ENCODE data around the gene CERK.

Gene CERK

GRCh38 chr22:46766611-46767010 is 28.6 kb upstream of the CERK start:
- DNase-seq (ENCODE audit: low spot score) = no peak
- FAIRE-seq = no peak

- DNase-seq (ENCODE audit: low spot score) (no peak), FAIRE-seq (no peak)
Observed at GRCh38 chr22:46764779-46765485, 26.9 kb upstream of the CERK start.

DNA sequence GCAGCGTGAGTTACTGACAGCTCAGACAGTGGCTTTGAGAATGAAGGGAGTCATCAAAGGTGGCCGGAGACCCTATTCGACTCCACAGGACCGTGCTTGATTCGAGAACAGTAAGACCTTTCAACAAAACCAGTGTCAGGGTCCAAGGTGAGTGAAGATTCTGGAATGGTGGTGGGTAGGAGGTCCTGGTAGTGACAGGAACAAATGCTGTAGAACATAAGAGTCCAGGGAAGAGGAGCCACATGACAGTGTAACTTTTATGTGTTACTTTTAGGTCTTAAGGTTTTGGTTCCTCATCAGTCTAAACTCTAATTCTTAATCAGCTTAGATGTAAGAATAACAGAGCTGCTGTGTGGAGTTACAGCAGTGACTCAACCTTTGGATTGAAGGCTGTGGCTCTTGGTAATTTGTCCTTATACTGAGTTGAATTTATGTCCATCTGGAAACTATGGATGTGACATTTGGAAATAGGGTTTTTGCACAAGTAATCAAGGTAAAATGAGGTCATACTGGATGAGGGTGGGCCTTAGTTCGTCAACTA is 26.2 kb upstream of the CERK start:
- no peak for FAIRE-seq
- DNase-seq (ENCODE audit: low spot score) = no peak

DNA sequence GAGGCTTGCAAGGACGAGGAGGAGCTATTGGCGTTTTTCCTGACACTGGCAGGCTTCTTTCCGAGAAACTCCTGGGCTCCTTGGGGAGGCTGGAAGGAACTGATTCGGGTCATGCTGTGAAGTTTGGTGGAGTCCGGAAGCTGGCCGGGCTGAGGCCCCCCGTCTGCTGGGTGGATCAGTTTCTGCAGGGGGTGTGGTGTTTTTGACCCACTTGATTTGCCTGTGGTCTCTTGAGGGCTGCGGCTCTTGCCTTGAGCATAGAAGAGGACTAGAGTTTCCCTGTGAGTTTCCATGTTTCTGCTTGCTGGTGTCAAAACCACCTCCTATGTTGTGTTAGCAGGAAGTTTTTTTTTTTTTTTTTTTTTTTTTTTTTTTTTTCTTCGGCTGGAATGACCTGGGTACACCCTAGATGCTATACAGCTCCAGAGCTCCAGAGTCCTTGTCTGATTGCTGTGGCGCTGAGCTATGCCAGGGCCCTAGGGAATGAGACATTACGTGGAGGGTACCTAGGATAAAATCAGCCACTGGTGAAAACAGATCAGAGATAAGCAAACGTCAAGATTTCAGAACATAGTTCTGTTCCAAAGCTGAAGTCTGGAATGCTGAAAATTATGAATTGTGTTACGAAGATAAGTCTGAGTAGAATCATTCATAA is 25.1 kb upstream of the CERK start:
- no peak for DNase-seq (ENCODE audit: low spot score)
- FAIRE-seq = no peak

GRCh38 chr22:46762238-46763050 is 24.4 kb upstream of the CERK start, which contains the start of gene TBC1D22A:
Gene TBC1D22A (plus strand): TSS chr22:46762650. CDS start chr22:46762787, 137 bp downstream.
- FAIRE-seq (peak; percentile 65), DNase-seq (ENCODE audit: low spot score) (peak; percentile 81)

DNA sequence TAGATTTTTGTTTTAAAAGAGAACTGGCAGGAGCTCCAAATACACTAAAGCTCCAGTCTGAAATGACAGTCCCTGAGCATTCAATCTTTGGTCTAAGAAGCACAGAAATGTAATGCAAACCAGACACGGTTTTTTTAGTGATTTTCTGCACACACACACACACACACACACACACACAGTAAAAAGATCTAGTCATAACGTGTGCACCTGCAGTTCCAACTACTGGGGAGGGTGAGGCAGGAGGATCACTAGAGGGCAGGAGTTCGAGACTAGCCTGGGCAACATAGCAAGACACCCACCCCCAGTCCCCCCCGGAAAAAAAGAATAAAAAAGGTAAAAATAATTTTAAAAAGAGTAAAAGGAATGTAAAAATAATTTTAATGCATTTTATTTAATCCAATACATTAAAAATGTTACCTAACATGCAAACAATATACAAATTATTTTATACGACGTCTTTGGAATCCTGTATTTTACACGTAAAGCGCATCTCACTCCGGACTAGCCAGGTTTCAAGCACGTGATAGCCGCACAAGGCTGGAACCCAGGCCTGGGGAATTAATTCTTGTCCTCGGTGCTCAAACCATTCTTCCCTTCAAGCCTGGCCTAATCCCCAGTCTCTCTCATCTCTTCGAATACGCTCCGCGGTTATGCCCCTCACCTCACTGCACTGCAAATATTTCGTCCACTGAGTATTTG is 23.6 kb upstream of the CERK start:
- no peak for DNase-seq (ENCODE audit: low spot score)
- FAIRE-seq = no peak

DNA sequence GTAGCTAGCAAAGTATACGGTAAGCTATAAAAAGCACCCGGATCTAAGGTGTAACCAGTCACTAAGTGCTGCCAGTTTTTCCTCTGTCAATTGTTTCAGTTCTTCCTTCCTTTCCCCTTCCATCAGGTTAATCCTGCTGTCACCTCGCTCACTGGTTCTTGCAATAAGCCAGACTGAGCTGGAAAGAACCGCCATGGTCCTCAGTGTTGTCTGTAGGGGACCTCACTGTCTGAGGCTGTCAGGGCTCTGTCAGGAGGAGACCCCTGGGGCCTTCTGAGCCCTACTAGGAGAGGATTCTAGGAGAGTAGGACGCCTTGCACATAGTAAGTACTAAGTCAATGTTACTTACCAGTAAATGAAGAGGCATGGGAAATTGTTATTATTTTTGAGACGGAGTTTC is 23.0 kb upstream of the CERK start:
- FAIRE-seq = no peak

DNA sequence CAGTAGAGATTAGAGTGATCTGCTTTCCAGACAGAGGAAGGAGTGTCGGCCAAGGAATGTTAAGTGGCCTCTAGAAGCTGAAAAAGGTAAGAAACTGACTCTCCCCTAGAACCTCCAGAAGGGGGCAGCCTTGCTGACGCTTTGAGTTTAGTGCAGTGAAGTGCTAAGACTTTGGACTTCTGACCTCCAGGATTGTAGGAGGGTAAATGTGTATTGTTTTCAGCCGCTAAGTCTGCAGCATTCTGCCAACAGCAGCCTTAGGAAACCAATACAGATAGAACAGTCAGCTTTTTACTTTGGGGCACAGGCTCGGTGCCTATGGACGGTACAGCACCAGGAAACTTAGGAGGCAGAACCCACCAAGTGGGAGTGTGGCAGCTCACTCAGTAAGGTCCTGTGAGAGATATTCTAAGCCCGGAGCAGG is 20.8 kb upstream of the CERK start:
- FAIRE-seq (no peak), DNase-seq (ENCODE audit: low spot score) (peak; percentile 44)

More for the DNA sequence above, 23.0 kb upstream of the CERK start:
- DNase-seq (ENCODE audit: low spot score) = no peak

GRCh38 chr22:46758121-46758520 is 20.1 kb upstream of the CERK start:
- DNase-seq (ENCODE audit: low spot score) = no peak
- no peak for FAIRE-seq

GRCh38 chr22:46757104-46757503 is 19.1 kb upstream of the CERK start:
- FAIRE-seq (no peak), DNase-seq (ENCODE audit: low spot score) (no peak)

GRCh38 chr22:46756097-46756496 is 18.0 kb upstream of the CERK start:
- DNase-seq (ENCODE audit: low spot score) = no peak

DNA sequence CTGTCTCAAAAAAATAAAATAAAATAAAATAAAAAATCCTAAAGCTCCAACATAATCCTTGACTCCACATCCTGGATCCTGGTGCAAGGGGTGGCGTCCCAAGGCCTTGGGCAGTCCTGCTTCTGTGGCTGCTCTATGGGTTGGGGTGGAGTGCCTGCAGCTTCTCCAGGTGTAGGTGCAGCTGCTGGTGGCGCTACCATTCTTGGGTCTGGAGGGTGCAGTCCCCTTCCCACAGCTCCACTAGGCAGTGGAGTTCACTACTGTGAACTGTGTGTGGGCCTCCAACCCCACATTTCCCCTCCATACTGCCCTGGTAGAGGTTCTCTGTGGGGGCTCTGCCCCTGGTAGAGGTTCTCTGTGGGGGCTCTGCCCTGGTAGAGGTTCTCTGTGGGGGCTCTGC is 17.5 kb upstream of the CERK start:
- DNase-seq (ENCODE audit: low spot score) (no peak), FAIRE-seq (no peak)

More at GRCh38 chr22:46756097-46756496, 18.0 kb upstream of the CERK start:
- no peak for FAIRE-seq

GRCh38 chr22:46754826-46755225 is 16.8 kb upstream of the CERK start:
- FAIRE-seq (no peak), DNase-seq (ENCODE audit: low spot score) (no peak)

DNA sequence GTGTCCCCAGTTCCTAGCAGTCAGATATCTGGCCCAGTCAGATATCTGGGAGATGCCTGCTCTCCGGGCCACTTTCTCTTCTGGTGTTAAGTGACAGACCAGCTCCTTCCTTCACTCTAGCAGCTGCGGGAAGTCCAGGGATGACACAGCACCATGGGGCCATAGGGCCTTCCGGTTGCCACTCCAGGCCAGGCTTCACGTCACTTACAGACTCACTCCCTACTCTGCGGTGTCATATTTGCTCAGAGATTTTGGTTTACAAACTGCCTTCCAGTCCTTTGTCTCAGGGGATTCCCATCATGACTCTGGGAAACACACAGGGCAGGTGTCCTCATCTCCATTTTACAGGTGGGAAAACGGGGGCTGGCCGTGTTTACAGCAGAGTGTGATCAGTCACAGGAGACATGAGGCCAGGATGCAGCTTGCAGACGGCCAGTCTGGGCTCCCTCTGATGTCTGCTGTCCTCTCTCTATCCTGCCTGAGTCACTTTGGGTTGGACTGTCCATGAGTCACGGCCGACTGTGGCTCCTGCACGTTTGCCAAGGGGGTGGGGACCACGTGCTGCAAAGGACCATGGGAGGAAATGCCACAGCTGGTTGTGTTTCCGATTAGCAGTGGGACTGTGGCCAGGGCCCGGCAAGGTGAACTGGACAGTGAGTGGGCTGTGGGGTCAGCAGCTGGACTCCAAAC is 16.2 kb upstream of the CERK start:
- DNase-seq (ENCODE audit: low spot score) (peak; percentile 96), FAIRE-seq (peak; percentile 89)

DNA sequence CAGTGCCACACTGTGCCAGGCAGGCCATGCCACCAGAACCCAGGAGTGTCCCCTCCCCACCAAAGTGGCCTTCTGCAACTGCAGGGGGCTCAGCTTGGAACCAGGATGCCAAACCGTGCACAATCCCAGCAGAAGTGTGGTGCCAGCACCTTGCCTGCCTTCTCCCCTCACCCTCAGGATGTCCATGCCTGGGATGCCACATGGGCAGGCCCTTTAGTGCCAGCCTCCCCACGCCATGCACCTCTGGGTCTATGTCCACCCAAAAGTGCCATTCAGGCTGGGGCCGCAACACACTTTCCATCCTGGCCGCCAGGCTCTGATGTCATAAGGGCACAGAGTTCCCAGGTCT is 15.7 kb upstream of the CERK start:
- no peak for FAIRE-seq

DNA sequence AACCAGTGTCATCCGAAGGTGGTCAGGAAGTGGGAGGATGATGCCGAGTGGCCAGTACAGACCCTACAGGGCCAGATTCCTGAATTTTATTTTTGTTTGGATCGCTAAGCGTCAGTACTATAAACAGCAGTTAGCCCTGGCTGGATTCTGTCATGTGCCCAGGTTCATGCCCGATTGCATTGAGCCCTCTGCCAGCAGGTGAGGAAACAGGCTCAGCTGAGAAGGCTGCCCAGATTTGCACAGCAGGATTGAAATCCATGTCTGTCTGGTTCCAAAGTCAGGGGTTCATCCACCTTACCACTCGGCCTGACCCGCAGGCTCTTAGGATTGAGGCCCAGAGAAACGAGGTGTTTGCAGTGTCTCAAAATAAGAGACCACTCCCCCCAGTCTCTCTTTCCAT is 15.3 kb upstream of the CERK start:
- FAIRE-seq = no peak
- DNase-seq (ENCODE audit: low spot score) = no peak

More for the DNA sequence above, 15.7 kb upstream of the CERK start:
- DNase-seq (ENCODE audit: low spot score) = no peak

DNA sequence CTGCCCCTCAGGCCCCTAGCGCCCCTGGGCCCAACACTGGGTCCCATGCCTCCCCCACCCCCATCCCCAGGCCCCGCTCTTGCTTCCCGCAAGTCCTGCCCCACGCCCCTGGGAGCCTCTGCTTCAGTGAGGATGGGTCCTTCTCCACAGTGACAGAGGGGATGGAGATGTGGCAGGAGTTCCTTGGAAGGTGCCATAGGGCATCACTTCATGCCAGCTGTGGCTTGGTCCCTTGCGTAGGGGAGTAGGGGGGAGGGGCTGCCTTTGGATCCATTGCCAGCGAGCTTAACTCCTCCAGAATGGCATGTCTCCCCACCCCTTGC is 14.9 kb upstream of the CERK start:
- FAIRE-seq (no peak), DNase-seq (ENCODE audit: low spot score) (no peak)

GRCh38 chr22:46752286-46752987 is 14.4 kb upstream of the CERK start:
- DNase-seq (ENCODE audit: low spot score) (no peak), FAIRE-seq (no peak)

- FAIRE-seq (no peak), DNase-seq (ENCODE audit: low spot score) (no peak)
Observed at GRCh38 chr22:46750863-46751443, 12.9 kb upstream of the CERK start.

DNA sequence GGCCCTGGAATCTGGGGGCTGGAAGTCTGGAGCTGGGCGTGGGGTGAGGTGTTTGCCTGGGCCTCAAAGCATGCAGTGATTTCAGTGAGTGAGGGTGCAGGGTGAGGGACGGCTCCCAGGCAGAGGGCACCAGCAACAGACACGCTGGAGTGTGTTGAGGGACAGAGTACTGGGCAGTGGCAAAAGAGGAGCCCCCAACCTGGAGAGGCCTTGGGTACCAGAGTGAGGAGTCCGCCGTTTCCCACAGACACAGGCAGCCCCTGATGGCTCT is 12.4 kb upstream of the CERK start:
- FAIRE-seq = no peak
- DNase-seq (ENCODE audit: low spot score) = no peak

Data from RCC 7860 (cell line).